Ishikawa (cell line): ENCODE results near the gene CABLES1.

Source experiments
- CEBPB ChIP-seq: IDR thresholded peaks from 2 replicates; pipeline ENCODE4 v1.6.1; 2012
- CREB1 ChIP-seq: IDR thresholded peaks from 2 replicates; pipeline ENCODE4 v1.6.1; 2012; ENCODE audit warnings: low read depth
- EGR1 ChIP-seq: IDR thresholded peaks from 2 replicates; pipeline ENCODE4 v1.6.1; 2012
- EP300 ChIP-seq: IDR thresholded peaks from 2 replicates; pipeline ENCODE4 v1.6.1; 2012; ENCODE audit warnings: borderline replicate concordance
- FOXM1 ChIP-seq: IDR thresholded peaks from 2 replicates; pipeline ENCODE4 v1.6.1; 2012; ENCODE audit warnings: low read depth, borderline replicate concordance
- NFIC ChIP-seq: IDR thresholded peaks from 2 replicates; pipeline ENCODE4 v1.6.1; 2012
- RAD21 ChIP-seq: IDR thresholded peaks from 2 replicates; pipeline ENCODE4 v1.6.1; 2012; ENCODE audit warnings: low read depth
- TAF1 ChIP-seq: IDR thresholded peaks from 2 replicates; pipeline ENCODE4 v1.6.1; 2012; ENCODE audit warnings: low read depth, mild to moderate bottlenecking
- TCF12 ChIP-seq: IDR thresholded peaks from 2 replicates; pipeline ENCODE4 v1.6.1; 2012; ENCODE audit warnings: low read depth
- TEAD4 ChIP-seq: IDR thresholded peaks from 2 replicates; pipeline ENCODE4 v1.6.1; 2012
- YY1 ChIP-seq: IDR thresholded peaks from 2 replicates; pipeline ENCODE4 v1.6.1; 2012; ENCODE audit warnings: low read depth
- ZBTB7A ChIP-seq: IDR thresholded peaks from 2 replicates; pipeline ENCODE4 v1.6.1; 2012; ENCODE audit warnings: low read depth
- TF ChIP-seq, protein P1 (sequence below): IDR thresholded peaks from 2 replicates; pipeline ENCODE4 v1.6.1; 2012; ENCODE audit warnings: low read depth, mild to moderate bottlenecking
- TF ChIP-seq, protein P2 (sequence below): IDR thresholded peaks from 2 replicates; pipeline ENCODE4 v1.6.1; 2012
- TF ChIP-seq, protein P3 (sequence below): IDR thresholded peaks from 2 replicates; pipeline ENCODE4 v1.6.1; 2012

The CABLES1 gene

DNA sequence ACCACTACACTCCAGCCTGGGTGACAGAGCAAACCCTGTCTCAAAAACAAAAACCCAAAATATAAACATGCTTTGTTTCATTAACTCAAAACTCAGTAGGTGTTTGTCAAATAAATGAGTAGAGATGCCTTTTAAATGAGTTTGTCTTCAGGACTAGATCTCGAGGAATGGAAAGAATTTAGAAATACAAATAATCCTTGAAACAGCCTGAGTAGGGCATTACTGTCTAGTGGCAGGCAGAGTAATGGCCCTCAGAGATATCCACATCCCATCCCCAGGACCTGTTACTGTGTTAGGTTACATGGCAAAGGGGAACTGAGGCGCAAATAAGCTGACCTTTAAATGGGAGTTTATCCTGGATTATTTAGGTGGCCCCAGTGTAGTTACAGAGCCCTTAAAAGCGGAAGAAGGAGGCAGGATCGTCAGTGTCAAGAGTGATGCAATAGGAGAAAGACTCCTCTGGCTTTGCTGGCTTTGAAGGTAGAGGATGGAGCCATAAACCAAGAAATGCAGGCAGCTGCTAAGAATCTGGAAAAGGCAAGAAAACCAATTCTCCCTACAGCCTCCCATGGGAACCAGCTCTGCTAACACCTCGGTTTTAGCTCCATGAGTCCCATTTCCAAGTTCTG is 63.0 kb downstream of the CABLES1 start:
- TF ChIP-seq RAD21 (no peak), NFIC (no peak), TAF1 (no peak), TCF12 (no peak), ZBTB7A (no peak)
- TF ChIP-seq, protein P1, sequence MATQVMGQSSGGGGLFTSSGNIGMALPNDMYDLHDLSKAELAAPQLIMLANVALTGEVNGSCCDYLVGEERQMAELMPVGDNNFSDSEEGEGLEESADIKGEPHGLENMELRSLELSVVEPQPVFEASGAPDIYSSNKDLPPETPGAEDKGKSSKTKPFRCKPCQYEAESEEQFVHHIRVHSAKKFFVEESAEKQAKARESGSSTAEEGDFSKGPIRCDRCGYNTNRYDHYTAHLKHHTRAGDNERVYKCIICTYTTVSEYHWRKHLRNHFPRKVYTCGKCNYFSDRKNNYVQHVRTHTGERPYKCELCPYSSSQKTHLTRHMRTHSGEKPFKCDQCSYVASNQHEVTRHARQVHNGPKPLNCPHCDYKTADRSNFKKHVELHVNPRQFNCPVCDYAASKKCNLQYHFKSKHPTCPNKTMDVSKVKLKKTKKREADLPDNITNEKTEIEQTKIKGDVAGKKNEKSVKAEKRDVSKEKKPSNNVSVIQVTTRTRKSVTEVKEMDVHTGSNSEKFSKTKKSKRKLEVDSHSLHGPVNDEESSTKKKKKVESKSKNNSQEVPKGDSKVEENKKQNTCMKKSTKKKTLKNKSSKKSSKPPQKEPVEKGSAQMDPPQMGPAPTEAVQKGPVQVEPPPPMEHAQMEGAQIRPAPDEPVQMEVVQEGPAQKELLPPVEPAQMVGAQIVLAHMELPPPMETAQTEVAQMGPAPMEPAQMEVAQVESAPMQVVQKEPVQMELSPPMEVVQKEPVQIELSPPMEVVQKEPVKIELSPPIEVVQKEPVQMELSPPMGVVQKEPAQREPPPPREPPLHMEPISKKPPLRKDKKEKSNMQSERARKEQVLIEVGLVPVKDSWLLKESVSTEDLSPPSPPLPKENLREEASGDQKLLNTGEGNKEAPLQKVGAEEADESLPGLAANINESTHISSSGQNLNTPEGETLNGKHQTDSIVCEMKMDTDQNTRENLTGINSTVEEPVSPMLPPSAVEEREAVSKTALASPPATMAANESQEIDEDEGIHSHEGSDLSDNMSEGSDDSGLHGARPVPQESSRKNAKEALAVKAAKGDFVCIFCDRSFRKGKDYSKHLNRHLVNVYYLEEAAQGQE = no peak

DNA sequence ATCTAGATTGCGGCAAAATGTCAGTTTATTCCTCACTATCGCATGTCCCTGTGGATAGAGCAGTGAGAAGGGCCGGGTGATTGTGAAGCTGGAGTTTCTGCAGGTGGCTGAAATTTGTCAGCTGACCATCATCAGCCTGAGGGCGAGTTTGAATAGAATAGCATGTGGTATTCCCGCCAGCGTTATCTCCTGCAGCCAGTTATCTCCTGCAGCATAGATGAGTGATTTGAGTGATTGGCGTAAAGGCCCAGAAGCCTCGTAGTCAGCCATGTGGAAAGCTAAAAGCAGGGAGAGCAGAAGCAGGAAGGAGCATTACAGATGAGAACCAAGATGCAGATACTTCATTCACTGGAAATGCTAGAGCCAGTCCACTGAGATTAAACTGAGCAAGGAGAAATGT is 65.5 kb downstream of the CABLES1 start:
- TF ChIP-seq FOXM1 = no peak
- TF ChIP-seq, protein P2, sequence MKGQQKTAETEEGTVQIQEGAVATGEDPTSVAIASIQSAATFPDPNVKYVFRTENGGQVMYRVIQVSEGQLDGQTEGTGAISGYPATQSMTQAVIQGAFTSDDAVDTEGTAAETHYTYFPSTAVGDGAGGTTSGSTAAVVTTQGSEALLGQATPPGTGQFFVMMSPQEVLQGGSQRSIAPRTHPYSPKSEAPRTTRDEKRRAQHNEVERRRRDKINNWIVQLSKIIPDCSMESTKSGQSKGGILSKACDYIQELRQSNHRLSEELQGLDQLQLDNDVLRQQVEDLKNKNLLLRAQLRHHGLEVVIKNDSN = no peak
- no peak for TF ChIP-seq CREB1
- no peak for TF ChIP-seq TEAD4
- TF ChIP-seq CEBPB = no peak

DNA sequence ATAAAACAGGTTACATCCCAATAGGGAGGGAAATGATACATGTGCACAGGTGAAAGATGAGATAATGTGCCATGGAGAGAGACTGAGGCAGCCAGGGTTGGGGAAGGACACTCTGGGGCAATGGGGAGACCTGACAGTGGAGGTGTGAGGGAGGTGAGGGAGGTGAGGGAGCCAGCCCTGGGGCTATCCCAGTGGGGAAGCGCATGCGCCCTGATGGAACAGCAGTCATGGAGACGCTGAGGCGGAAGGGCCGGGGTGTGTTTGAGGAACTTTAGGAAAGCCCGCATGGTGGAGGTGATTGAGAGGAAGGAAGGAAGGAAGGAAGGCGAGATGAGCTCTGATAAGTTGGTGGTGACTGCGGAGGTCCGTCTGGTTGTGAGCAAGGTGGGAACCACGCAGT is 66.5 kb downstream of the CABLES1 start:
- TF ChIP-seq EP300 (no peak), TCF12 (no peak), YY1 (no peak), FOXM1 (no peak), EGR1 (no peak), TAF1 (no peak), NFIC (no peak), CEBPB (no peak), CREB1 (no peak), TEAD4 (no peak), RAD21 (no peak), ZBTB7A (no peak)
- TF ChIP-seq, protein P1 = no peak
- TF ChIP-seq, protein P3, sequence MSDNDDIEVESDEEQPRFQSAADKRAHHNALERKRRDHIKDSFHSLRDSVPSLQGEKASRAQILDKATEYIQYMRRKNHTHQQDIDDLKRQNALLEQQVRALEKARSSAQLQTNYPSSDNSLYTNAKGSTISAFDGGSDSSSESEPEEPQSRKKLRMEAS = no peak
- TF ChIP-seq, protein P2 = no peak

DNA sequence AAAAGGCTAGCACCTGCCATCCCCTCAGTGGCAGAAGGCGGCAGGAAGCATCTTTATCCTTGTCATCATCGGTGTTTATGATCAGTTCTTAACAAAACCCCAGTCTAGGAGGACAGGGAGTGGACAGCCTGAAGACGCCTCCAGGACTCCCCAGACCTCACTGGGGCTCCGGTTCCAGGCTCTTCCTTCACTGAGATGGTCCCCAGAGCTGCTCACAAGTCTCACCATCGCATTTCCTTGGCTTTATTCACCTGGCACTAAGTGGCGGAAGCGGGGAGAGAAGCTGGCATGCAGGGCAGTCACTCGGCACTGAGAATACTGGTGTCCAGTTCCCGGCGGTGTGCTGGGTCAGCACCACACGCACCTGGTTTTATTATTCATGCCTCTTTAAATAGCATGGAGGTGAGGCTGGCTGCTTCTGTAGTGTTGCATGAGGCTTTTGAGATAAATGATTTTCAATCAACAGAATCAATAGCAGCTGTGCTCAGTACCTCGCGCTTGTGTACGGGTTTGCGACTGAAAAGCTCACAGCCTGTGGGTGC is 68.7 kb downstream of the CABLES1 start:
- no peak for TF ChIP-seq CEBPB
- no peak for TF ChIP-seq TCF12
- TF ChIP-seq TEAD4 = no peak
- TF ChIP-seq, protein P2 = no peak
- no peak for TF ChIP-seq FOXM1
- TF ChIP-seq, protein P1 = no peak
- TF ChIP-seq CREB1 = no peak
- TF ChIP-seq YY1 = no peak
- TF ChIP-seq, protein P3 = no peak
- no peak for TF ChIP-seq RAD21
- no peak for TF ChIP-seq NFIC
- TF ChIP-seq TAF1 = no peak
